GM12878 (cell line): ENCODE measurements around the gene CNTN3. TPM values are rescaled to one million over a fixed set of nuclear protein-coding genes. Genes with fewer than 3 reads are reported as not detected.

ENCODE experiments used
- ATAC-seq: fragments of 200-7000 bp; cut with Tn5 transposase; 3 replicates; pipeline ENCODE4 v1.9.1; 2020; ENCODE audit warnings: mild to moderate bottlenecking, moderate library complexity
- BruUV-seq: library from RNA; stranded (reverse); fragments of 400-500 nt; replicated peaks from 2 replicates; lab custom pipeline; 2021; lab: Mats Ljungman, UMichigan
- CTCF ChIA-PET: fragments of 300-600 bp; sonication (Branson Sonifier 250); formaldehyde crosslinking; extraction: SDS; loops from one replicate; lab custom pipeline; 2021; ENCODE audit warnings: inconsistent platforms; lab: Yijun Ruan, JAX
- POLR2A ChIA-PET: fragments of 350-600 bp; formaldehyde crosslinking; extraction: SDS; loops from one replicate; lab custom pipeline; 2021; ENCODE audit warnings: inconsistent platforms; lab: Charles Lee
- RAD21 ChIA-PET: fragments of 300-600 bp; sonication (Branson Sonifier 250); formaldehyde crosslinking; loops from one replicate; lab custom pipeline; 2023; ENCODE audit warnings: antibody characterized with exemption; ENCODE audit not compliant: unreplicated experiment; lab: Charles Lee
- SMC1A ChIA-PET: fragments of 300-600 bp; sonication (Branson Sonifier 250); formaldehyde crosslinking; loops from one replicate; lab custom pipeline; 2023; ENCODE audit not compliant: unreplicated experiment, uncharacterized antibody; lab: Charles Lee
- DNase-seq: peaks from one replicate; pipeline ENCODE4 v3.0.0-alpha.2; 2011; ENCODE audit warnings: low read depth, low spot score
- FAIRE-seq: peaks from 3 replicates; lab custom pipeline; 2011; peaks lifted over from hg19 to GRCh38; lab: Jason Lieb, UNC
- H2AFZ ChIP-seq: 2 replicates; pipeline ENCODE4 v1.6.0; 2011; ENCODE audit warnings: low read depth, low read length, control low read depth; ENCODE audit not compliant: control insufficient read depth
- H3K27ac ChIP-seq: 2 replicates; pipeline ENCODE4 v1.5.1; 2011; ENCODE audit warnings: control low read depth; ENCODE audit not compliant: control insufficient read depth, insufficient read depth
- H3K27me3 ChIP-seq, 2 experiments: replicated peaks in 1 of 2; 2 replicates each; pipeline versions ENCODE4 v1.6.0 to v1.6.1; 2011; ENCODE audit warnings: low read length in 1 of 2; ENCODE audit not compliant: control insufficient read depth in 2 of 2, insufficient read depth in 2 of 2
- H3K36me3 ChIP-seq, 2 experiments: 2 replicates each; pipeline ENCODE4 v1.5.1; 2011; ENCODE audit warnings: low read length in 1 of 2; ENCODE audit not compliant: control insufficient read depth in 2 of 2, insufficient read depth in 2 of 2
- H3K4me1 ChIP-seq: 2 replicates; pipeline ENCODE4 v1.6.1; 2011; ENCODE audit warnings: mild to moderate bottlenecking, low read length, moderate library complexity, mixed read lengths; ENCODE audit not compliant: control insufficient read depth, insufficient read depth
- H3K4me2 ChIP-seq: 2 replicates; pipeline ENCODE4 v1.6.0; 2011; ENCODE audit warnings: control low read depth; ENCODE audit not compliant: control insufficient read depth, insufficient read depth
- H3K4me3 ChIP-seq: fragments of 200-600 bp; sonication (generic); 2 replicates; pipeline ENCODE4 v1.5.1; 2016
- H3K79me2 ChIP-seq: 2 replicates; pipeline ENCODE4 v1.6.0; 2011; ENCODE audit warnings: low read length; ENCODE audit not compliant: control insufficient read depth, insufficient read depth
- H3K9ac ChIP-seq: 2 replicates; pipeline ENCODE4 v1.8.0; 2011; ENCODE audit warnings: low read length, control low read depth, mixed read lengths; ENCODE audit not compliant: control insufficient read depth, insufficient read depth
- H3K9me3 ChIP-seq: replicated peaks from 3 replicates; pipeline ENCODE4 v1.5.1; 2011; ENCODE audit warnings: mild to moderate bottlenecking, low read length; ENCODE audit not compliant: control insufficient read depth, insufficient read depth
- H4K20me1 ChIP-seq: 2 replicates; pipeline ENCODE4 v1.6.0; 2011; ENCODE audit not compliant: control insufficient read depth, insufficient read depth
- KDM1A ChIP-seq: fragments of 200-600 bp; sonication (generic); IDR thresholded peaks from 2 replicates; pipeline ENCODE4 v1.6.1; 2016; ENCODE audit warnings: borderline replicate concordance
- POLR2AphosphoS2 ChIP-seq: IDR thresholded peaks from 2 replicates; pipeline ENCODE4 v1.6.1; 2011; ENCODE audit warnings: low read depth, mild to moderate bottlenecking, low read length, improper control_type of control experiment, moderate library complexity
- SIX5 ChIP-seq: IDR thresholded peaks from 2 replicates; pipeline ENCODE4 v1.6.1; 2011; ENCODE audit warnings: mild to moderate bottlenecking, low read depth, low read length, moderate library complexity; ENCODE audit not compliant: severe bottlenecking
- ZNF217 ChIP-seq: fragments of 450-650 bp; IDR thresholded peaks from 2 replicates; pipeline ENCODE4 v1.6.1; 2017; ENCODE audit warnings: antibody characterized with exemption, mild to moderate bottlenecking
- ZNF24 ChIP-seq: fragments of 450-650 bp; IDR thresholded peaks from 2 replicates; pipeline ENCODE4 v1.6.1; 2017; ENCODE audit warnings: antibody characterized with exemption, mild to moderate bottlenecking
- in situ Hi-C: fragments of 300-500 bp; cut with MboI; formaldehyde crosslinking; loops from 9 replicates; pipeline ENCODE4 v1.14.3; 2018; ENCODE audit warnings: mixed read lengths
- intact Hi-C: fragments of 100-400 bp; cut with micrococcal nuclease; formaldehyde crosslinking; loops from one replicate; pipeline ENCODE4 v1.14.2; 2022; ENCODE audit not compliant: unreplicated experiment
- polyA plus RNA-seq, 11 experiments: library from polyadenylated mRNA; depleted of rRNA in 4 of 11; unstranded in 6 of 11; stranded (reverse) in 5 of 11; fragments of >200 nt; fragmentation: Nextera tagmentation in 4 of 11; fragmentation: Illumina TruSeq in 1 of 11; extraction: Ambion mirVana in 4 of 11; extraction: Trizol in 1 of 11; gene quantifications; 1 replicate in 1 of 11; 2 replicates in 10 of 11; pipeline versions ENCODE4 v1.2.1 to v1.2.3, GENCODE V29; 2011 to 2016; ENCODE audit warnings: inconsistent platforms in 2 of 11, missing spikeins in 2 of 11, low read depth in 1 of 11
- total RNA-seq, 4 experiments: library from RNA; depleted of rRNA in 3 of 4; stranded (reverse); fragments of >200 nt in 3 of 4; fragmentation: Illumina TruSeq in 1 of 4; extraction: Trizol in 1 of 4; gene quantifications; 2 replicates each; pipeline versions ENCODE4 v1.2.1 to v1.2.3, GENCODE V29; 2013 to 2021
- TF ChIP-seq, protein P1 (sequence below): fragments of 450-650 bp; formaldehyde crosslinking; IDR thresholded peaks from 2 replicates; pipeline ENCODE4 v1.5.0; 2022; ENCODE audit warnings: mild to moderate bottlenecking, missing genetic modification characterization

Gene CNTN3
- total and polyA plus RNA-seq, 10 of the 15 experiments (the other 5 are each of a cell fraction or from before 2014, with no cell fraction given) = 0.14 TPM; not detected in 9

DNA sequence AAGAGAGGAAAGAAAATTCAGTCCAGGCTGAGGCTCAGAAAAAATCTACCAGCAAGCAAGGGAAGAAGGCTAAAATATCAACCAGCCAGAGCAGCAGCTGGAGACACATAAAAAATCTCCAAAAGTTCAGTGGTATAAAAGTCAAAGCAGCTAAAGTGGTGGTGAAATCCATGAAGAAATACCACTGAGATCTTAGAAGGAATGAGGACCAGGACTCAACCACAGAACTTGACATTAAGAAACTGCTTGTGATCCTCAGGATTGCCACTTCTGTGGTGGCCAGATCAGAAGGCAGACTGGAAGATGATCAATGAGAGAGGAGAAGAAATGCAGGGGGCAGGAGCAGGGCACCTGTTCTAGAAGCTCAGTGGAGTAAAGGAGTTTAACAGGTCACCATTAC is 22.5 kb downstream of the CNTN3 start:
- ChIA-PET SMC1A (no interaction called here), POLR2A (no interaction called here), RAD21 (no interaction called here), CTCF (no interaction called here)
- intact Hi-C loops = no loop called here
- no peaks in the 10 kb centered on the region for H3K36me3 ChIP-seq
- no peak for ATAC-seq
- no peaks in the 10 kb centered on the region for H3K79me2 ChIP-seq
- H2AFZ ChIP-seq = no peak overlapping the region
- H3K27me3 ChIP-seq = no peaks in the 10 kb centered on the region
- no peaks in the 10 kb centered on the region for H3K4me1 ChIP-seq
- TF ChIP-seq, protein P1, sequence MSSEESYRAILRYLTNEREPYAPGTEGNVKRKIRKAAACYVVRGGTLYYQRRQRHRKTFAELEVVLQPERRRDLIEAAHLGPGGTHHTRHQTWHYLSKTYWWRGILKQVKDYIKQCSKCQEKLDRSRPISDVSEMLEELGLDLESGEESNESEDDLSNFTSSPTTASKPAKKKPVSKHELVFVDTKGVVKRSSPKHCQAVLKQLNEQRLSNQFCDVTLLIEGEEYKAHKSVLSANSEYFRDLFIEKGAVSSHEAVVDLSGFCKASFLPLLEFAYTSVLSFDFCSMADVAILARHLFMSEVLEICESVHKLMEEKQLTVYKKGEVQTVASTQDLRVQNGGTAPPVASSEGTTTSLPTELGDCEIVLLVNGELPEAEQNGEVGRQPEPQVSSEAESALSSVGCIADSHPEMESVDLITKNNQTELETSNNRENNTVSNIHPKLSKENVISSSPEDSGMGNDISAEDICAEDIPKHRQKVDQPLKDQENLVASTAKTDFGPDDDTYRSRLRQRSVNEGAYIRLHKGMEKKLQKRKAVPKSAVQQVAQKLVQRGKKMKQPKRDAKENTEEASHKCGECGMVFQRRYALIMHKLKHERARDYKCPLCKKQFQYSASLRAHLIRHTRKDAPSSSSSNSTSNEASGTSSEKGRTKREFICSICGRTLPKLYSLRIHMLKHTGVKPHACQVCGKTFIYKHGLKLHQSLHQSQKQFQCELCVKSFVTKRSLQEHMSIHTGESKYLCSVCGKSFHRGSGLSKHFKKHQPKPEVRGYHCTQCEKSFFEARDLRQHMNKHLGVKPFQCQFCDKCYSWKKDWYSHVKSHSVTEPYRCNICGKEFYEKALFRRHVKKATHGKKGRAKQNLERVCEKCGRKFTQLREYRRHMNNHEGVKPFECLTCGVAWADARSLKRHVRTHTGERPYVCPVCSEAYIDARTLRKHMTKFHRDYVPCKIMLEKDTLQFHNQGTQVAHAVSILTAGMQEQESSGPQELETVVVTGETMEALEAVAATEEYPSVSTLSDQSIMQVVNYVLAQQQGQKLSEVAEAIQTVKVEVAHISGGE (CRISPR knock-in tag) = no peak
- TF ChIP-seq KDM1A = no peak
- TF ChIP-seq POLR2AphosphoS2 = no peak
- TF ChIP-seq ZNF217 = no peak
- TF ChIP-seq ZNF24 = no peak
- TF ChIP-seq SIX5 = no peak
- H3K9me3 ChIP-seq = no peaks in the 10 kb centered on the region
- no peak overlapping the region for H3K4me3 ChIP-seq
- H4K20me1 ChIP-seq = no peaks in the 10 kb centered on the region
- H3K9ac ChIP-seq = no peak overlapping the region
- no peak for FAIRE-seq
- DNase-seq = no peak
- no peak overlapping the region for H3K27ac ChIP-seq
- in situ Hi-C loops = no loop called here
- no peak overlapping the region for H3K4me2 ChIP-seq
- no TSS peak for BruUV-seq
